SK-N-SH (cell line): ENCODE data around the gene DR1.

Source experiments
- ELF1 ChIP-seq: IDR thresholded peaks from 2 replicates; pipeline ENCODE4 v1.4.0; 2012
- FOXM1 ChIP-seq: IDR thresholded peaks from 2 replicates; pipeline ENCODE4 v1.4.0; 2012; ENCODE audit warnings: low read depth, mild to moderate bottlenecking
- POLR2AphosphoS5 ChIP-seq: IDR thresholded peaks from 2 replicates; pipeline ENCODE4 v1.6.1; 2012; ENCODE audit warnings: low read depth, low read length
- RFX5 ChIP-seq: IDR thresholded peaks from 2 replicates; pipeline ENCODE4 v1.6.1; 2012; ENCODE audit warnings: mild to moderate bottlenecking, improper control_type of control experiment, low read length
- TAF1 ChIP-seq: IDR thresholded peaks from 2 replicates; pipeline ENCODE4 v1.6.1; 2012; ENCODE audit warnings: low read depth, mild to moderate bottlenecking, low read length, moderate library complexity, borderline replicate concordance
- YY1 ChIP-seq: IDR thresholded peaks from 2 replicates; pipeline ENCODE4 v1.4.0; 2012; ENCODE audit warnings: low read depth, mild to moderate bottlenecking
- TF ChIP-seq, protein P1 (sequence below): fragments of 200-600 bp; sonication (generic); IDR thresholded peaks from 2 replicates; pipeline ENCODE4 v1.6.1; 2017; ENCODE audit warnings: antibody characterized with exemption, mild to moderate bottlenecking, moderate library complexity
- TF ChIP-seq, protein P2 (sequence below): IDR thresholded peaks from 2 replicates; pipeline ENCODE4 v1.4.0; 2012; ENCODE audit warnings: low read depth
- TF ChIP-seq, protein P3 (sequence below): fragments of 150-350 bp; IDR thresholded peaks from 2 replicates; pipeline ENCODE4 v1.6.1; 2017; ENCODE audit warnings: antibody characterized with exemption, low read length, low read depth, borderline replicate concordance

DNA sequence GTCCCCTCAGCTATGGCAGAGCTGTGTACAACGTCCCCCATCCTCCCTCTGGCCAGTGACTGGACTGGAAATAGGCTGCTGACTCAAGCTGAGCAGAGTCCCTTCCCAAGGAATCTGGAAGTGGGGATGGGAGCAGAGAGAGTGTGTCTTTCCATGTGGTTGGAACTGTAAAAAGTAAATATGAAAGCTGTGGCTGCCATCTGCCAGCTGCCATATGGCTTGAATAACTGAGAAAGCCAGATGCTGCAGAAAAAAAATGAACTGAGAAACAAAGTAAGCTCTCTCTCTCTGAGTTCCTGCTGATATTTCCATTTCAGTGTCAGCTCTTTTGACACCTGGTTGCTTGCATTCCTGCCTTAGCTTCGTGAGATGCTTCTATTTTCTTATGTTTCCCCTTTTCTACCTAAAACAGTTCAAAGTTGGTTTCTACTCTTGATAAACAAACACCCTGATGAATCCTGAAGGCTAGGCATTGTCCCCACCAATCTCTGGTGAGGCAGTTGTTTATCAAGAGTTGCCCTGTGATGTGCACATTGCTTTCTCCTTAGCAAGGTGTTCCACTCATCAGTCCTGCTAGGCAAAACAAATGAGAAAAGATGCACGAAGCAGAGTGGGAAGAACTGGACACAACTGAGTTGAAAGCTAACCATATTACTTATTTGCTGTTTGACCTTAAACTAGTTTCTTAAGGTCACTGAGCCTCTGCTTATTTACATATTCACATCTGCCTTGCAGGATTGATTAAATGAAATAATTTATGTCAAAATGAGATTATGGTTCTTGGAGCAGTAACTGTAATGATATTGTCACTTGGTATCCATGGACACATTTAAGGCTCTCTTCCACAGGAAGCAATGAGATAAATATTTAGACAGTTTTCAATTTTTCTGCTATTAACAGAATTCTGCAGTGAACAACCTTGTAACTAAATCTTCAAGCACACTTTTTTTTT lies 16.6 kb upstream of the DR1 start:
- TF ChIP-seq, protein P1, sequence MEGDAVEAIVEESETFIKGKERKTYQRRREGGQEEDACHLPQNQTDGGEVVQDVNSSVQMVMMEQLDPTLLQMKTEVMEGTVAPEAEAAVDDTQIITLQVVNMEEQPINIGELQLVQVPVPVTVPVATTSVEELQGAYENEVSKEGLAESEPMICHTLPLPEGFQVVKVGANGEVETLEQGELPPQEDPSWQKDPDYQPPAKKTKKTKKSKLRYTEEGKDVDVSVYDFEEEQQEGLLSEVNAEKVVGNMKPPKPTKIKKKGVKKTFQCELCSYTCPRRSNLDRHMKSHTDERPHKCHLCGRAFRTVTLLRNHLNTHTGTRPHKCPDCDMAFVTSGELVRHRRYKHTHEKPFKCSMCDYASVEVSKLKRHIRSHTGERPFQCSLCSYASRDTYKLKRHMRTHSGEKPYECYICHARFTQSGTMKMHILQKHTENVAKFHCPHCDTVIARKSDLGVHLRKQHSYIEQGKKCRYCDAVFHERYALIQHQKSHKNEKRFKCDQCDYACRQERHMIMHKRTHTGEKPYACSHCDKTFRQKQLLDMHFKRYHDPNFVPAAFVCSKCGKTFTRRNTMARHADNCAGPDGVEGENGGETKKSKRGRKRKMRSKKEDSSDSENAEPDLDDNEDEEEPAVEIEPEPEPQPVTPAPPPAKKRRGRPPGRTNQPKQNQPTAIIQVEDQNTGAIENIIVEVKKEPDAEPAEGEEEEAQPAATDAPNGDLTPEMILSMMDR, result no peak
- TF ChIP-seq YY1 (no peak), TAF1 (no peak), ELF1 (no peak), FOXM1 (no peak), RFX5 (no peak), POLR2AphosphoS5 (no peak)
- TF ChIP-seq, protein P2, sequence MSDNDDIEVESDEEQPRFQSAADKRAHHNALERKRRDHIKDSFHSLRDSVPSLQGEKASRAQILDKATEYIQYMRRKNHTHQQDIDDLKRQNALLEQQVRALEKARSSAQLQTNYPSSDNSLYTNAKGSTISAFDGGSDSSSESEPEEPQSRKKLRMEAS, result no peak
- TF ChIP-seq, protein P3, sequence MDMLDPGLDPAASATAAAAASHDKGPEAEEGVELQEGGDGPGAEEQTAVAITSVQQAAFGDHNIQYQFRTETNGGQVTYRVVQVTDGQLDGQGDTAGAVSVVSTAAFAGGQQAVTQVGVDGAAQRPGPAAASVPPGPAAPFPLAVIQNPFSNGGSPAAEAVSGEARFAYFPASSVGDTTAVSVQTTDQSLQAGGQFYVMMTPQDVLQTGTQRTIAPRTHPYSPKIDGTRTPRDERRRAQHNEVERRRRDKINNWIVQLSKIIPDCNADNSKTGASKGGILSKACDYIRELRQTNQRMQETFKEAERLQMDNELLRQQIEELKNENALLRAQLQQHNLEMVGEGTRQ, result no peak
